ENCODE data around the gene GZF1. TPM values are rescaled to one million over a fixed set of nuclear protein-coding genes. Genes with fewer than 3 reads are reported as not detected.

The GZF1 gene
- total RNA-seq, 2 donors from 2014 or later: 14.9 TPM

DNA sequence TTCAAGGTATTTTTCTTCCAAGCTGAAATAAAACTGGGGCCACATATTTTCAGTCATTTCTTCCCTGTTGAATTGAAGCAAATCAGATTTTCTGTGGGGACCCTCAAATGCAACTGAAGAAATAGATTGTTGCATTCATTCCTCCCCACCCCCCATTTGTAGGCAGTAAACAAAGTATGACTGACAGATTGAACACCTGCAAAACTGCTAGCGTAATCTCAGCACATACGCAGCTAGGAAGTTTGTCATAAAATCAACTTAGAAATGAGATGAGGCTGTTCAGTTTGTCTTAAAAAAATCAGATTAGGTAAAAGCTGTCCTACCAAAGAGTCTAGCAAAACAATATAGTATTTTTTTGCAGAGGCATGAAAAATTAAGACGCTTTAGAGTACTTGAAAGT lies 8.9 kb downstream of the GZF1 start:
- H3K4me3 ChIP-seq: no peak overlapping the region
- H3K27ac ChIP-seq: no peak overlapping the region
- H3K27me3 ChIP-seq: no peaks in the 10 kb centered on the region
- peaks cover 0 to 24% of the 10 kb centered on the region in 2 donors for H3K4me1 ChIP-seq
- no peak for DNase-seq (ENCODE audit: low spot score)
- no peaks in the 10 kb centered on the region for H3K9me3 ChIP-seq
- TF ChIP-seq, protein P1, sequence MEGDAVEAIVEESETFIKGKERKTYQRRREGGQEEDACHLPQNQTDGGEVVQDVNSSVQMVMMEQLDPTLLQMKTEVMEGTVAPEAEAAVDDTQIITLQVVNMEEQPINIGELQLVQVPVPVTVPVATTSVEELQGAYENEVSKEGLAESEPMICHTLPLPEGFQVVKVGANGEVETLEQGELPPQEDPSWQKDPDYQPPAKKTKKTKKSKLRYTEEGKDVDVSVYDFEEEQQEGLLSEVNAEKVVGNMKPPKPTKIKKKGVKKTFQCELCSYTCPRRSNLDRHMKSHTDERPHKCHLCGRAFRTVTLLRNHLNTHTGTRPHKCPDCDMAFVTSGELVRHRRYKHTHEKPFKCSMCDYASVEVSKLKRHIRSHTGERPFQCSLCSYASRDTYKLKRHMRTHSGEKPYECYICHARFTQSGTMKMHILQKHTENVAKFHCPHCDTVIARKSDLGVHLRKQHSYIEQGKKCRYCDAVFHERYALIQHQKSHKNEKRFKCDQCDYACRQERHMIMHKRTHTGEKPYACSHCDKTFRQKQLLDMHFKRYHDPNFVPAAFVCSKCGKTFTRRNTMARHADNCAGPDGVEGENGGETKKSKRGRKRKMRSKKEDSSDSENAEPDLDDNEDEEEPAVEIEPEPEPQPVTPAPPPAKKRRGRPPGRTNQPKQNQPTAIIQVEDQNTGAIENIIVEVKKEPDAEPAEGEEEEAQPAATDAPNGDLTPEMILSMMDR (IDR thresholded peaks at IDR 0.05): no peak
- peaks cover 67% of the 10 kb centered on the region for H3K36me3 ChIP-seq

DNA sequence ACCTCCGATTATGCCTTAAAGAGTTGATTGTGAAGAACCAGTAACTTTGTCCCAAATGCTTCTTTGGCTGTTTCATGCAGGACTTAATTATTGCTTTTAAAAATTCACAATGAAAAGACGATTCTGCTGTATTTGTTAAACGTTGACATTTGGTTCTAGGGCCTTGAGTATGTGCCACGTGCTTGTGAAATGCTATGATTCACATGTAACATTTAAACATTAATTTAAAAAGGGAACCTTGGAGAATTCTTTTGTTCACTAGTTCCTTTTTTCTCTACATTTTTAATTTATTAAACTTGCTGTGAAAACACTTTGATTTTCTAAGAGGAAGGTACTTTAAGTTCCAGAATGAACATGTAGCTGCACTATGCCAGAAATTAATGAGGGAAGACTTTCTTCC lies 9.5 kb downstream of the GZF1 start:
- H3K27ac ChIP-seq: no peak overlapping the region
- H3K27me3 ChIP-seq: no peaks in the 10 kb centered on the region
- no peak for DNase-seq (ENCODE audit: low spot score)
- H3K4me1 ChIP-seq: peaks cover 0 to 17% of the 10 kb centered on the region in 2 donors
- TF ChIP-seq, protein P1 (IDR thresholded peaks at IDR 0.05): no peak
- H3K36me3 ChIP-seq: peaks cover 69% of the 10 kb centered on the region
- no peak overlapping the region for H3K4me3 ChIP-seq
- no peaks in the 10 kb centered on the region for H3K9me3 ChIP-seq

DNA sequence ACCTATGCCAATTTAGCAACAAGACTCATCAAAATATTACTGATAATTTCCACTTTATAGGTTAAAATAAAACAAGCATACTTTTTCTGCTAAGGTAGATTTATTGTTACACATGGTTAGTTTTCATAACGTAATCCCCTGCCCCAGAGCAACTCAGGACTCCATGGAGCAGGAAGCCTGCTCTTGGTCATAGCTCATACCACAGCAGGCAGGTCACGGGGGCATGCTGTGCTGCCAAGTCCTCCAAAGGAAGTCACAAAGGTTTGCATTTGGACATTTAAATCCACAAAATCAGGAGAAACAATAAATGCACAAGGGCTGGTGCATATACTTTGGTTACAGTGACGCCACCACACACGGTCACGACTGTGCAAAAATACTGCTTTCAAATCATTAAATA lies 12.5 kb downstream of the GZF1 start:
- no peaks in the 10 kb centered on the region for H3K9me3 ChIP-seq
- no peaks in the 10 kb centered on the region for H3K4me1 ChIP-seq
- TF ChIP-seq, protein P1 (IDR thresholded peaks at IDR 0.05): no peak
- H3K27me3 ChIP-seq: no peaks in the 10 kb centered on the region
- H3K27ac ChIP-seq: no peak overlapping the region
- H3K36me3 ChIP-seq: peaks cover 65% of the 10 kb centered on the region
- H3K4me3 ChIP-seq: no peak overlapping the region
- DNase-seq (ENCODE audit: low spot score): no peak

DNA sequence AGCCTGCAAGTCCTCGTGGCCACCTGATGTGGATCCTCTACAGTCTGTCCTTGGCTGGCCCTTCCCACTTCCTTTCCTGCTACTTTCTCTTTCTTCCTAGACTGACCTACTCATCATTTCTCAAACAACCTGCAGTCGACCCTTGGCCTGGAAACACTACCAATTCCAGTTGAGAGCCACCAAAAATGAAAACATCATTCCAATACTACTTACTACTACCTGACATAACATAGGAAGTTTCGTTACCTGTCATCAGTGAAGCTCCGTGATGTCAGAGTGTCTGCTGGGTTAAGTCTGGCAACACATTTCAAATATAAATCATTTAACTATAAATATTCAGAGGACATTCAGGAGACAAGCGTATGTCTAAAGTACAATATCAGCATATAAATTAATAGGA lies 13.8 kb downstream of the GZF1 start:
- H3K9me3 ChIP-seq: no peaks in the 10 kb centered on the region
- TF ChIP-seq, protein P1 (IDR thresholded peaks at IDR 0.05): no peak
- H3K27ac ChIP-seq: no peak overlapping the region
- DNase-seq (ENCODE audit: low spot score): no peak
- no peaks in the 10 kb centered on the region for H3K27me3 ChIP-seq
- H3K36me3 ChIP-seq: peaks cover 56% of the 10 kb centered on the region
- H3K4me1 ChIP-seq: no peaks in the 10 kb centered on the region
- H3K4me3 ChIP-seq: no peak overlapping the region

DNA sequence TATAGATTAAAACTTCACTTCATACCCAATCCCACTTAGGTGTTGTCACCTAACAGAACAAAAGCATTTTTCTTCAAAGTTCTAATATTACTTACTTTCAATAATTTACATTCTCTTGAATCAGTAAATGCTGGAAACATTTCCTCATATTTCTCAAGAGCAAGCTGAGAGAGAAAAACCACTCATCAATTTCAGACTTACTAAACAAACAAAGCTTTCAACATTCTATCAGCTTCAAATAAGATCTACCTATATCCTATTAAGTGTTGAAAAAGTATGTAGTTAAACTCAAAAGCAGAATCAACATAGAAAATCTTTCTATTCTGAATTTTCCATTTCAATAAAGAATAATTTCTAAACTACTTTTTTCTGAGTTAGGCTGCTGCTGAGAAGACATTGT lies 17.8 kb downstream of the GZF1 start:
- Histone ChIP-seq H3K9me3 (no peaks in the 10 kb centered on the region), H3K27me3 (no peaks in the 10 kb centered on the region), H3K4me3 (no peak overlapping the region), H3K4me1 (no peaks in the 10 kb centered on the region), H3K36me3 (peaks cover 27% of the 10 kb centered on the region), H3K27ac (no peak overlapping the region)
- no peak for DNase-seq (ENCODE audit: low spot score)
- TF ChIP-seq, protein P1 (IDR thresholded peaks at IDR 0.05): no peak

DNA sequence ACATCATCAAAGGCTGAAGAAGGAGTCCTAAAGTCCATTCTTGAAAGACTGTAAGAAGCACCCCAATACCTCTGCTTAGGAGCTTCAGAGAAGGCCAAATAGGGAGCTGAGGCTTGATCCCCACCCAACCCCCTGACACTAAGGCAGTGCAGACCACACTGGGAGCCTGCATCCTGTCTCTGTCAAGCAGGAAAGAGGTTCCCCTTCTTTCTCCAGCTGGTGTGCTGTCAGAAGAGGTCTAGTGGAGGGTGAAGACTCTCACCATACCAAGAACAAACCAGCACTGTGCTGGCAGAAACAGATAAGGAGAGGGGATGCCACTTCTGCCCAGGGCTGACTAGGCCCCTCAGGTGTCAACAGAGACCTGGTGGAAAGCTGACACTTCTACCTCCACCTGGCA lies 19.9 kb downstream of the GZF1 start:
- Histone ChIP-seq H3K4me3 (no peak overlapping the region), H3K36me3 (peaks cover 9% of the 10 kb centered on the region), H3K9me3 (no peaks in the 10 kb centered on the region), H3K27ac (no peak overlapping the region), H3K4me1 (no peaks in the 10 kb centered on the region), H3K27me3 (no peaks in the 10 kb centered on the region)
- TF ChIP-seq, protein P1 (IDR thresholded peaks at IDR 0.05): no peak
- no peak for DNase-seq (ENCODE audit: low spot score)

Measured in right atrium auricular region (tissue), 2 donors.